ENCODE data around the gene PGLYRP1. TPM values are rescaled to one million over a fixed set of nuclear protein-coding genes. Genes with fewer than 3 reads are reported as not detected.

PGLYRP1 gene, protein sequence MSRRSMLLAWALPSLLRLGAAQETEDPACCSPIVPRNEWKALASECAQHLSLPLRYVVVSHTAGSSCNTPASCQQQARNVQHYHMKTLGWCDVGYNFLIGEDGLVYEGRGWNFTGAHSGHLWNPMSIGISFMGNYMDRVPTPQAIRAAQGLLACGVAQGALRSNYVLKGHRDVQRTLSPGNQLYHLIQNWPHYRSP
- not detected in 2 replicates for total RNA-seq (2014; rRNA removed)
- Bru-seq, nascent RNA = not detected
- BruChase-seq, experiment 1, labeled RNA remaining after a 6-hour chase = not detected
- not detected for BruChase-seq, experiment 2, labeled RNA remaining after a 2-hour chase
- long read RNA-seq, partial matches to known transcripts = 0 of 2 reads
- long read RNA-seq, other reads (novel, unspliced or antisense) = 2 of 2 reads

DNA sequence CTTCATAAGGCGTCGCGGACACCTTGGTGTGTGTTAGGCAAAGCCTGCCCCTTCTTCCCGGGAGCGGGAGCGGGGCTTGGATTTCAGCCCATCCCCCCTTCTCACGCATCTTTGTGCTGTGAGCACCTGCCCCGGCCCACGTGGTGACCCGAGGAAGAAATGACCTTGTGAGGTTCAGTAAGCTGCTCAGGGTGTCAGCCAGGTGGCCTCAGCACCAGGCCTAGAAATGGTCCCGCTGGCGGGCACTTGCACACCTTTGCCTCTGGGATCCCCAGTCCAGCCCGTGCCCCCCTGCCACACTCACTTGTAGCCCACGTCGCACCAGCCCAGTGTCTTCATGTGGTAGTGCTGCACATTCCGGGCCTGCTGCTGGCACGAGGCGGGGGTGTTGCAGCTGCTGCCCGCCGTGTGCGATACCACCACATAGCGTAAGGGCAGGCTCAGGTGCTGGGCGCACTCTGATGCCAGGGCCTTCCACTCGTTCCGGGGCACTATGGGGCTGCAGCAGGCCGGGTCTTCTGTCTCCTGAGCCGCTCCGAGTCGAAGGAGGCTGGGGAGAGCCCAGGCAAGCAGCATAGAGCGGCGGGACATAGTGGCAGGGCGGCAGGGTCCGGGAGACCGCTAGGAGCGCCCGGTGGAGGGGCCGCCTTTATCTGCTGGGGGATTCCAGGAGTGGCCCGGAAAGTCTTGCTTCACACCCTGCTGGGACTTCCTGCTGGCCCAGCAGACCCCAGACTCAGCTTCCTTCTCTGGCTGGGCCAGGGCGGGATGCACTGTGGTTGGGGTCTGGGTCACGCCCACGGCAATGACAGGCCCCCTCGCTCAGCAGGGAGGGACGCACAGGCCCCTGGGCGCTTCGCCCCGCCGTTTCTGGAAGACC is at the start of gene PGLYRP1:
Gene PGLYRP1, minus strand, starts transcription at position 623 of the 880 bp plus-strand sequence. Its CDS starts 32 bp downstream, at position 591.
- no TSS peak for BruUV-seq (replicated peaks)
- H3K4me3 ChIP-seq (ENCODE audit: low read length) = no peak within 1 kb of the TSS

DNA sequence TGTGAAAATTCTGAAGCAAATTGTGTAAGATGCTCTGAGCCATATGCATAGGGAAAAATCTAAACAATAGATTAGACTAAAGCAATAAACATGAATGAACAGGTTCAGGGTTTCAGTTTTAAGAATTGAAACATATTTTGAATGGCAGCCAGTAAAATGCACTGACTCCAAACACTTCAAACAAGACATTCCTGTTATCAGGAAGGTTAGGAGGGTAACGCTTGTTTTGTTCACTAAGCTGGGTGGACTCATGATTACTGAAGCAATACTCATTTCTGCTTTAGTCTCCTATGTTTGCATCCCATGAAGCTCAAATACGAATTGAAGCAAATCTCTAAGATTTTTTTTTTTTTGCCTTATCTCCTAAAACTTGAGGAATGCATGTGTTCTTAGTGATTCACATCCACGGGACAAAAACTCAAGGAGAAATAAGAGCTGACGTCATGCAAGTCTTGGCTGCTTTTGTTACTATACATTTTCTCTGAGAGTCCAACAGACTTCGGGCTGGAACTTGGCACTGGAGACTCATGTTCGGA is 47.0 kb upstream of the PGLYRP1 start:
- Histone ChIP-seq H4K20me1 (ENCODE audit: low read length) (no peaks in the 10 kb centered on the region), H3K36me3 (ENCODE audit: low read depth, low read length) (no peaks in the 10 kb centered on the region), H3K27ac (ENCODE audit: low read length) (no peak overlapping the region), H3F3A (ENCODE audit: low read length, unreplicated experiment) (no peaks in the 10 kb centered on the region), H2AFZ (ENCODE audit: low read length) (no peak overlapping the region), H3K27me3 (ENCODE audit: low read length) (peaks cover 17% of the 10 kb centered on the region; the same call in 1 of the 2 replicates), H3K4me2 (ENCODE audit: low read length) (peak overlapping the region; percentile 62), H3K79me2 (ENCODE audit: low read length) (no peaks in the 10 kb centered on the region), H3K4me3 (ENCODE audit: low read length) (no peak overlapping the region), H3K9me3 (ENCODE audit: low read length) (no peaks in the 10 kb centered on the region), H3K4me1 (ENCODE audit: insufficient read depth, low read length) (peaks cover 38% of the 10 kb centered on the region), H3K9me2 (replicated peaks; ENCODE audit: low read length) (no peaks in the 10 kb centered on the region), H3K9ac (ENCODE audit: low read length) (no peak overlapping the region)
- ChIA-PET CTCF (interaction anchor here (0.7 kb wide), 2 partner anchors 34 to 211 kb away, joined by 3 to 8 read pairs; no protein-coding TSS in a partner anchor), POLR2A (ENCODE audit: unreplicated experiment) (no interaction called here)
- no peak for ATAC-seq
- DNase-seq = peak; percentile 67
- no peak for TF ChIP-seq EZH2 (IDR thresholded peaks at IDR 0.05; ENCODE audit: low read length, unreplicated experiment)
- TF ChIP-seq, protein P1, sequence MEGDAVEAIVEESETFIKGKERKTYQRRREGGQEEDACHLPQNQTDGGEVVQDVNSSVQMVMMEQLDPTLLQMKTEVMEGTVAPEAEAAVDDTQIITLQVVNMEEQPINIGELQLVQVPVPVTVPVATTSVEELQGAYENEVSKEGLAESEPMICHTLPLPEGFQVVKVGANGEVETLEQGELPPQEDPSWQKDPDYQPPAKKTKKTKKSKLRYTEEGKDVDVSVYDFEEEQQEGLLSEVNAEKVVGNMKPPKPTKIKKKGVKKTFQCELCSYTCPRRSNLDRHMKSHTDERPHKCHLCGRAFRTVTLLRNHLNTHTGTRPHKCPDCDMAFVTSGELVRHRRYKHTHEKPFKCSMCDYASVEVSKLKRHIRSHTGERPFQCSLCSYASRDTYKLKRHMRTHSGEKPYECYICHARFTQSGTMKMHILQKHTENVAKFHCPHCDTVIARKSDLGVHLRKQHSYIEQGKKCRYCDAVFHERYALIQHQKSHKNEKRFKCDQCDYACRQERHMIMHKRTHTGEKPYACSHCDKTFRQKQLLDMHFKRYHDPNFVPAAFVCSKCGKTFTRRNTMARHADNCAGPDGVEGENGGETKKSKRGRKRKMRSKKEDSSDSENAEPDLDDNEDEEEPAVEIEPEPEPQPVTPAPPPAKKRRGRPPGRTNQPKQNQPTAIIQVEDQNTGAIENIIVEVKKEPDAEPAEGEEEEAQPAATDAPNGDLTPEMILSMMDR (conservative IDR thresholded peaks at IDR 0.05; ENCODE audit: low read depth, low read length) = no peak
- TF ChIP-seq EZH2phosphoT487 (IDR thresholded peaks at IDR 0.05; ENCODE audit: borderline replicate concordance, low read length) = no peak
- intact Hi-C loops (cut with micrococcal nuclease) = no loop called here
- BruUV-seq (replicated peaks) = no TSS peak

More for the DNA sequence above, at the start of gene PGLYRP1:
- TF ChIP-seq, protein P1 (conservative IDR thresholded peaks at IDR 0.05; ENCODE audit: low read depth, low read length) = no peak
- TF ChIP-seq EZH2phosphoT487 (IDR thresholded peaks at IDR 0.05; ENCODE audit: borderline replicate concordance, low read length) = no peak
- TF ChIP-seq EZH2 (IDR thresholded peaks at IDR 0.05; ENCODE audit: low read length, unreplicated experiment) = no peak
- no peaks in the 10 kb centered on the region for H3F3A ChIP-seq (ENCODE audit: low read length, unreplicated experiment)
- no peak within 1 kb of the TSS for H3K9ac ChIP-seq (ENCODE audit: low read length)
- no peak for DNase-seq
- H4K20me1 ChIP-seq (ENCODE audit: low read length) = no peaks in the 10 kb centered on the region
- no peak for ATAC-seq
- H3K9me3 ChIP-seq (ENCODE audit: low read length) = no peaks in the 10 kb centered on the region
- intact Hi-C loops (cut with micrococcal nuclease) = no loop called here
- no peaks in the 10 kb centered on the region for H3K4me1 ChIP-seq (ENCODE audit: insufficient read depth, low read length)
- ChIA-PET POLR2A (ENCODE audit: unreplicated experiment) (no interaction called here), CTCF (no interaction called here)
- no peaks in the 10 kb centered on the region for H3K27me3 ChIP-seq (ENCODE audit: low read length)
- no peaks in the 10 kb centered on the region for H3K79me2 ChIP-seq (ENCODE audit: low read length)
- H3K9me2 ChIP-seq (replicated peaks; ENCODE audit: low read length) = no peaks in the 10 kb centered on the region
- no peak within 1 kb of the TSS for H3K4me2 ChIP-seq (ENCODE audit: low read length)
- H3K36me3 ChIP-seq (ENCODE audit: low read depth, low read length) = no peaks in the 10 kb centered on the region
- H3K27ac ChIP-seq (ENCODE audit: low read length) = no peak within 1 kb of the TSS
- H2AFZ ChIP-seq (ENCODE audit: low read length) = no peak within 1 kb of the TSS
